ENCODE data around the gene RGS8.
"Not testable (repeated sequence)": the region's sequence is repeated elsewhere in the genome, so short reads cannot be mapped to it uniquely, and the experiment has no call there.

- not testable (repeated sequence) for TF ChIP-seq POLR2A (IDR thresholded peaks at IDR 0.05; ENCODE audit: low read length); GATA1 (IDR thresholded peaks at IDR 0.05; ENCODE audit: low read depth, low read length)
Measured at GRCh38 chr1:182693139-182693538, 8.8 kb upstream of the RGS8 start.
